CD4-positive, alpha-beta T cell (primary cell): ENCODE measurements around the gene CMC1. TPM values are rescaled to one million over a fixed set of nuclear protein-coding genes. Genes with fewer than 3 reads are reported as not detected.

Experiments
- ATAC-seq: fragments of 200-7000 bp; cut with Tn5 transposase; one replicate; pipeline ENCODE4 v1.10.0; 2022; ENCODE audit warnings: mild to moderate bottlenecking; ENCODE audit not compliant: poor library complexity
- CTCF ChIA-PET: fragments of 350-600 bp; sonication (Branson Sonifier 250); formaldehyde crosslinking; loops from one replicate; lab custom pipeline; 2021; ENCODE audit warnings: antibody characterized with exemption, inconsistent platforms; lab: Charles Lee
- POLR2A ChIA-PET: fragments of 350-600 bp; sonication (Branson Sonifier 250); formaldehyde crosslinking; loops from one replicate; lab custom pipeline; 2021; ENCODE audit warnings: antibody characterized with exemption, inconsistent platforms; lab: Charles Lee
- DNase-seq, 14 experiments: peaks; one replicate each; pipeline ENCODE4 v3.0.0-alpha.2; 2013 to 2020; ENCODE audit warnings: mixed read lengths in 2 of 14
- H3K27ac ChIP-seq, 2 donors: one replicate each; pipeline versions ENCODE4 v1.5.1 to v1.7.0; 2013; ENCODE audit warnings: low read length in 2 of 2, low read depth in 1 of 2, mild to moderate bottlenecking in 1 of 2
- H3K27me3 ChIP-seq, 2 experiments: 1 replicate in 1 of 2; 2 replicates in 1 of 2; pipeline versions ENCODE4 v1.6.1 to v1.7.0; 2013; ENCODE audit warnings: low read length in 2 of 2, control low read depth in 1 of 2, mild to moderate bottlenecking in 1 of 2, moderate library complexity in 1 of 2; ENCODE audit not compliant: insufficient read depth in 2 of 2, control insufficient read depth in 1 of 2
- H3K36me3 ChIP-seq: one replicate; pipeline ENCODE4 v1.6.1; 2013; ENCODE audit warnings: low read length, control low read depth; ENCODE audit not compliant: insufficient read depth
- H3K4me1 ChIP-seq: one replicate; pipeline ENCODE4 v1.6.1; 2013; ENCODE audit warnings: low read length, control low read depth; ENCODE audit not compliant: insufficient read depth
- H3K4me3 ChIP-seq: one replicate; pipeline ENCODE4 v1.5.1; 2013; ENCODE audit warnings: mild to moderate bottlenecking, low read length, moderate library complexity
- H3K9me3 ChIP-seq, 2 experiments: 1 replicate in 1 of 2; 2 replicates in 1 of 2; pipeline versions ENCODE4 v1.6.1 to v1.7.0; 2013; ENCODE audit warnings: low read length in 2 of 2, mild to moderate bottlenecking in 2 of 2, control low read depth in 1 of 2, moderate library complexity in 1 of 2; ENCODE audit not compliant: control insufficient read depth in 1 of 2, insufficient read depth in 1 of 2
- H3K27ac Mint-ChIP-seq: one replicate; pipeline ENCODE4 v1.8.0; 2020; ENCODE audit warnings: mixed read lengths
- H3K27me3 Mint-ChIP-seq: one replicate; pipeline ENCODE4 v1.8.0; 2021; ENCODE audit warnings: mixed read lengths
- H3K36me3 Mint-ChIP-seq: one replicate; pipeline ENCODE4 v1.8.0; 2021; ENCODE audit warnings: low read depth, mixed read lengths
- H3K4me1 Mint-ChIP-seq: one replicate; pipeline ENCODE4 v1.8.0; 2021; ENCODE audit warnings: low read depth, mixed read lengths
- H3K4me3 Mint-ChIP-seq: one replicate; pipeline ENCODE4 v1.8.0; 2020; ENCODE audit warnings: mild to moderate bottlenecking, mixed read lengths
- H3K9me3 Mint-ChIP-seq: one replicate; pipeline ENCODE4 v1.8.0; 2020; ENCODE audit warnings: mixed read lengths
- CTCF ChIP-seq: fragments of 200-600 bp; IDR thresholded peaks from one replicate; pipeline ENCODE4 v1.8.0; 2022; ENCODE audit warnings: antibody characterized with exemption, mild to moderate bottlenecking
- intact Hi-C, 2 experiments: fragments of 100-400 bp; cut with DNase I in 1 of 2; cut with micrococcal nuclease in 1 of 2; formaldehyde crosslinking; loops; one replicate each; pipeline versions ENCODE4 v1.15.1 to v1.9.0; 2023 to 2025; cut with DNase I, micrococcal nuclease
- total RNA-seq, 174 experiments: library from RNA in 2 of 174; stranded (reverse) in 2 of 174; gene quantifications; one replicate each; pipeline ENCODE4 v1.2.3 and lab custom pipeline; 2021 to 2026

CMC1 gene
- total RNA-seq, 2 experiments from 2014 or later, result 5.0 to 6.6 TPM

DNA sequence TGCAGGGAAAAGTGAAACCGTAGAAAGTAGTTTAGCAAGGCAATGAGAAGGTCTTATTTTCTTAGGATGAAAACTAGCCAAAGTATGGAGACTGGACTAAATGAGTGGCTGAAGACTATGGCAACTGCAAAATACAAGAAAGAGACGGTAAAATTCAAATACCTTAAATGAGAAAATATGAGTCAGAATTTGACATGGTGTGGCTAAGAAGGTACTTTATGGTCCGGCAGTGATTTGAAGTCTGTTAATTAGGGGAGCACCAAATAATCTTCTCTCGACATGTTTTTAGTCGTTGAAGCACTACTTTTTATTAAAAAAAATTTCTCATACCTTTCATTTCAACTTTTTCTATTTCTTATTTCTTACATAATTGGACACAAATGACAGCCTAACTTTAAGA lies 12.8 kb upstream of the CMC1 start:
- DNase-seq, result no peak
- Mint-ChIP-seq H3K36me3 (no peaks in the 10 kb centered on the region), H3K27ac (no peak overlapping the region), H3K27me3 (no peaks in the 10 kb centered on the region), H3K9me3 (no peaks in the 10 kb centered on the region), H3K4me3 (no peak overlapping the region), H3K4me1 (peaks cover 4% of the 10 kb centered on the region)
- ChIA-PET CTCF (no interaction called here), POLR2A (no interaction called here)
- no peaks in the 10 kb centered on the region for H3K9me3 ChIP-seq
- no peak overlapping the region for H3K4me3 ChIP-seq
- ATAC-seq, result no peak
- no peaks in the 10 kb centered on the region for H3K36me3 ChIP-seq
- no peak for TF ChIP-seq CTCF
- intact Hi-C loops, result no loop called here
- no peaks in the 10 kb centered on the region for H3K27me3 ChIP-seq
- no peaks in the 10 kb centered on the region for H3K4me1 ChIP-seq
- H3K27ac ChIP-seq, result no peak overlapping the region

GRCh38 chr3:28232659-28233058 lies 8.8 kb upstream of the CMC1 start:
- intact Hi-C loops, result no loop called here
- no peaks in the 10 kb centered on the region for H3K4me1 ChIP-seq
- DNase-seq (no peak), ATAC-seq (no peak)
- ChIA-PET CTCF (no interaction called here), POLR2A (no interaction called here)
- H3K4me3 ChIP-seq, result no peak overlapping the region
- no peak overlapping the region for H3K27ac Mint-ChIP-seq
- H3K27me3 Mint-ChIP-seq, result no peaks in the 10 kb centered on the region
- no peaks in the 10 kb centered on the region for H3K36me3 Mint-ChIP-seq
- no peak overlapping the region for H3K27ac ChIP-seq
- H3K27me3 ChIP-seq, result no peaks in the 10 kb centered on the region
- H3K36me3 ChIP-seq, result no peaks in the 10 kb centered on the region
- TF ChIP-seq CTCF, result no peak
- H3K9me3 ChIP-seq, result no peaks in the 10 kb centered on the region
- peaks cover 4% of the 10 kb centered on the region for H3K4me1 Mint-ChIP-seq
- H3K9me3 Mint-ChIP-seq, result no peaks in the 10 kb centered on the region
- H3K4me3 Mint-ChIP-seq, result no peak overlapping the region

DNA sequence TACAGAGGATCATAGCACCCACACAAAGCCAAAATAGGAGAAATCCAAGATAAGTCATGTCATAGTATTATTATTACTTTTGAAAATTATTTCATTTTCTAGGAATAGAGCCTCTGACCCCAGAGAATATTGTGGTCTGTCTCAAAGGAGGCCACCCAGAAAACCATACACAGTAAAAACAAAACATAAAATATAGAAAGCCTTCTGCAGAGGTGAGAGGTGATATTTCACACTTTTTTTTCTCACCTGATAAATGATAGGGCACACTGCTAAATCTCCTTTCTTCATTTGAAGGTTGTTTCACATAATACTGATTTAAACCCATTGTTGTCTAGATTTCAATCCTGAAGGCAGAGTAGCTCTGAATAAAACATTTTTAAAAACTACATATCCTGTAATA lies 7.0 kb upstream of the CMC1 start:
- no peaks in the 10 kb centered on the region for H3K9me3 Mint-ChIP-seq
- intact Hi-C loops, result no loop called here
- H3K36me3 Mint-ChIP-seq, result no peaks in the 10 kb centered on the region
- no peaks in the 10 kb centered on the region for H3K4me1 ChIP-seq
- H3K9me3 ChIP-seq, result no peaks in the 10 kb centered on the region
- no peaks in the 10 kb centered on the region for H3K36me3 ChIP-seq
- no peaks in the 10 kb centered on the region for H3K27me3 ChIP-seq
- ATAC-seq (no peak), DNase-seq (peak in 1 of 14 experiments; percentile 34)
- no peak overlapping the region for H3K4me3 Mint-ChIP-seq
- no peak overlapping the region for H3K27ac ChIP-seq
- H3K27me3 Mint-ChIP-seq, result no peaks in the 10 kb centered on the region
- TF ChIP-seq CTCF, result no peak
- no peak overlapping the region for H3K4me3 ChIP-seq
- H3K27ac Mint-ChIP-seq, result no peak overlapping the region
- ChIA-PET CTCF (interaction anchor here (0.7 to 1.3 kb wide), 2 partner anchors 18 to 97 kb away, joined by 3 to 4 read pairs; no protein-coding TSS in a partner anchor), POLR2A (no interaction called here)
- H3K4me1 Mint-ChIP-seq, result peaks cover 4% of the 10 kb centered on the region
